Right lung (tissue), 5 donors: ENCODE measurements around the gene TFCP2. TPM values are rescaled to one million over a fixed set of nuclear protein-coding genes. Genes with fewer than 3 reads are reported as not detected.

Experiments
- polyA plus RNA-seq, 5 donors: library from polyadenylated mRNA; unstranded; fragments of 120-200 nt; gene quantifications; one replicate each; pipeline versions ENCODE4 v1.2.1 to v1.2.3, GENCODE V29; 2013; ENCODE audit warnings: inconsistent platforms in 1 of 5, low replicate concordance in 1 of 5; ENCODE audit not compliant: insufficient read length in 5 of 5, insufficient read depth in 1 of 5

Gene TFCP2
- polyA plus RNA-seq, 5 donors, result 48.3 to 54.9 (median 53.3) TPM

Other genes starting within 250 kb of the TFCP2 start
- gene HIGD1C, start 220.6 kb downstream of the TFCP2 start, polyA plus RNA-seq, result under 1 TPM in 2 of 5 donors, not detected in 3; 0.78 to 0.90 TPM
- 10 to 100 TPM; 39.9 to 56.7 (median 51.1) TPM for gene SLC11A2, start 146.8 kb downstream of the TFCP2 start, polyA plus RNA-seq
- 100 to 1,000 TPM; 103 to 149 (median 131) TPM for gene LETMD1, start 124.8 kb downstream of the TFCP2 start, polyA plus RNA-seq
- gene CSRNP2, start 89.5 kb downstream of the TFCP2 start, polyA plus RNA-seq, result 10 to 100 TPM; 29.2 to 36.2 (median 32.5) TPM
- gene POU6F1, start 44.9 kb upstream of the TFCP2 start, polyA plus RNA-seq, result 10 to 100 TPM in 4 of 5 donors, 1 to 10 TPM in 1; 8.5 to 17.4 (median 12.5) TPM
- 100 to 1,000 TPM; 197 to 236 (median 206) TPM for gene DAZAP2, start 65.7 kb upstream of the TFCP2 start, polyA plus RNA-seq
- gene SMAGP, start 97.3 kb upstream of the TFCP2 start, polyA plus RNA-seq, result 10 to 100 TPM; 20.0 to 25.4 (median 20.8) TPM
- gene BIN2, start 151.0 kb upstream of the TFCP2 start, polyA plus RNA-seq, result 1 to 10 TPM; 4.6 to 6.5 (median 6.1) TPM
- not detected for gene CELA1, start 173.5 kb upstream of the TFCP2 start, polyA plus RNA-seq
- gene GALNT6, start 218.3 kb upstream of the TFCP2 start, polyA plus RNA-seq, result 1 to 10 TPM; 1.4 to 3.3 (median 2.0) TPM